ENCODE measurements around the gene JADE1.

DNA sequence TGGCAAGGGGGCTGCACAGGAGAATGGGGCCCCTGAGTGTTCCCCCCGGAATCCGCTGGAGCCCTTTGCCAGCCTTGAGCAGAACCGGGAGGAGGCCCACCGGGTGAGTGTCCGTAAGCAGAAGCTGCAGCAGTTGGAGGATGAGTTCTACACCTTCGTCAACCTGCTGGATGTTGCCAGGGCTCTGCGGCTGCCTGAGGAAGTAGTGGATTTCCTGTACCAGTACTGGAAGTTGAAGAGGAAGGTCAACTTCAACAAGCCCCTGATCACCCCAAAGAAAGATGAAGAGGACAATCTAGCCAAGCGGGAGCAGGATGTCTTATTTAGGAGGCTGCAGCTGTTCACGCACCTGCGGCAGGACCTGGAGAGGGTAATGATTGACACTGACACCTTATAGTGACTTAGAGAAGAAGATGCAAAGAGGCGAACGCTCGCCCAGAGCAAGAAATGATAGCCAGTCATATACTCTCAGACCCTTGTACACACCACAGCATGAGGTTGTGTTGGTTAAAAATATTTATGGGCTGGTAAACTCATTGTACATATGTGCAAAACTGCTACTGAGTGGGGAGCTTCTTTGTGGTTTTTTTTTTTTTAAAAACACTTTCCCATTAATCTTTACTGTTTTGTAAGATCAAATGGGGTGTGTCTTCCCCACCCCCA is 52.5 kb downstream of the JADE1 start:
- TF ChIP-seq, protein P1, sequence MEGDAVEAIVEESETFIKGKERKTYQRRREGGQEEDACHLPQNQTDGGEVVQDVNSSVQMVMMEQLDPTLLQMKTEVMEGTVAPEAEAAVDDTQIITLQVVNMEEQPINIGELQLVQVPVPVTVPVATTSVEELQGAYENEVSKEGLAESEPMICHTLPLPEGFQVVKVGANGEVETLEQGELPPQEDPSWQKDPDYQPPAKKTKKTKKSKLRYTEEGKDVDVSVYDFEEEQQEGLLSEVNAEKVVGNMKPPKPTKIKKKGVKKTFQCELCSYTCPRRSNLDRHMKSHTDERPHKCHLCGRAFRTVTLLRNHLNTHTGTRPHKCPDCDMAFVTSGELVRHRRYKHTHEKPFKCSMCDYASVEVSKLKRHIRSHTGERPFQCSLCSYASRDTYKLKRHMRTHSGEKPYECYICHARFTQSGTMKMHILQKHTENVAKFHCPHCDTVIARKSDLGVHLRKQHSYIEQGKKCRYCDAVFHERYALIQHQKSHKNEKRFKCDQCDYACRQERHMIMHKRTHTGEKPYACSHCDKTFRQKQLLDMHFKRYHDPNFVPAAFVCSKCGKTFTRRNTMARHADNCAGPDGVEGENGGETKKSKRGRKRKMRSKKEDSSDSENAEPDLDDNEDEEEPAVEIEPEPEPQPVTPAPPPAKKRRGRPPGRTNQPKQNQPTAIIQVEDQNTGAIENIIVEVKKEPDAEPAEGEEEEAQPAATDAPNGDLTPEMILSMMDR (conservative IDR thresholded peaks at IDR 0.05; ENCODE audit: low read depth in 2 of 2), result no peak
- TF ChIP-seq CREB1 (CRISPR knock-in tag; IDR thresholded peaks at IDR 0.05; ENCODE audit: low read depth) (no peak), POLR2AphosphoS5 (IDR thresholded peaks at IDR 0.05; ENCODE audit: low read depth) (no peak), EZH2phosphoT487 (IDR thresholded peaks at IDR 0.05; ENCODE audit: unreplicated experiment) (no peak)
- TF ChIP-seq, protein P2, sequence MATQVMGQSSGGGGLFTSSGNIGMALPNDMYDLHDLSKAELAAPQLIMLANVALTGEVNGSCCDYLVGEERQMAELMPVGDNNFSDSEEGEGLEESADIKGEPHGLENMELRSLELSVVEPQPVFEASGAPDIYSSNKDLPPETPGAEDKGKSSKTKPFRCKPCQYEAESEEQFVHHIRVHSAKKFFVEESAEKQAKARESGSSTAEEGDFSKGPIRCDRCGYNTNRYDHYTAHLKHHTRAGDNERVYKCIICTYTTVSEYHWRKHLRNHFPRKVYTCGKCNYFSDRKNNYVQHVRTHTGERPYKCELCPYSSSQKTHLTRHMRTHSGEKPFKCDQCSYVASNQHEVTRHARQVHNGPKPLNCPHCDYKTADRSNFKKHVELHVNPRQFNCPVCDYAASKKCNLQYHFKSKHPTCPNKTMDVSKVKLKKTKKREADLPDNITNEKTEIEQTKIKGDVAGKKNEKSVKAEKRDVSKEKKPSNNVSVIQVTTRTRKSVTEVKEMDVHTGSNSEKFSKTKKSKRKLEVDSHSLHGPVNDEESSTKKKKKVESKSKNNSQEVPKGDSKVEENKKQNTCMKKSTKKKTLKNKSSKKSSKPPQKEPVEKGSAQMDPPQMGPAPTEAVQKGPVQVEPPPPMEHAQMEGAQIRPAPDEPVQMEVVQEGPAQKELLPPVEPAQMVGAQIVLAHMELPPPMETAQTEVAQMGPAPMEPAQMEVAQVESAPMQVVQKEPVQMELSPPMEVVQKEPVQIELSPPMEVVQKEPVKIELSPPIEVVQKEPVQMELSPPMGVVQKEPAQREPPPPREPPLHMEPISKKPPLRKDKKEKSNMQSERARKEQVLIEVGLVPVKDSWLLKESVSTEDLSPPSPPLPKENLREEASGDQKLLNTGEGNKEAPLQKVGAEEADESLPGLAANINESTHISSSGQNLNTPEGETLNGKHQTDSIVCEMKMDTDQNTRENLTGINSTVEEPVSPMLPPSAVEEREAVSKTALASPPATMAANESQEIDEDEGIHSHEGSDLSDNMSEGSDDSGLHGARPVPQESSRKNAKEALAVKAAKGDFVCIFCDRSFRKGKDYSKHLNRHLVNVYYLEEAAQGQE (IDR thresholded peaks at IDR 0.05; ENCODE audit: unreplicated experiment), result no peak

Data from GM23338 (cell line).